GM23338 (cell line): ENCODE data around the gene MTA2. TPM values are rescaled to one million over a fixed set of nuclear protein-coding genes. Genes with fewer than 3 reads are reported as not detected.

Experiments
- ATAC-seq: fragments of 200-7000 bp; cut with Tn5 transposase; 3 replicates; pipeline ENCODE4 v1.9.1; 2020
- DNase-seq: peaks from one replicate; pipeline ENCODE4 v3.0.0-alpha.2; 2015; ENCODE audit warnings: low spot score
- H2AFZ ChIP-seq: fragments of 200-600 bp; sonication (generic); 2 replicates; pipeline ENCODE4 v1.8.0; 2016; ENCODE audit warnings: antibody characterized with exemption, mild to moderate bottlenecking, moderate library complexity
- H3F3A ChIP-seq: fragments of 200-600 bp; sonication (generic); replicated peaks from 2 replicates; pipeline ENCODE4 v1.8.0; 2017; ENCODE audit warnings: antibody characterized with exemption, mixed run types, low read depth
- H3K27ac ChIP-seq: fragments of 200-600 bp; sonication (generic); 2 replicates; pipeline ENCODE4 v1.6.1; 2016; ENCODE audit warnings: low read depth
- H3K27me3 ChIP-seq: fragments of 200-600 bp; sonication (generic); 2 replicates; pipeline ENCODE4 v1.8.0; 2016; ENCODE audit warnings: mild to moderate bottlenecking, mixed run types, moderate library complexity; ENCODE audit not compliant: insufficient read depth
- H3K36me3 ChIP-seq: fragments of 200-600 bp; sonication (generic); 2 replicates; pipeline ENCODE4 v1.8.0; 2016; ENCODE audit warnings: mild to moderate bottlenecking; ENCODE audit not compliant: insufficient read depth
- H3K4me1 ChIP-seq: fragments of 200-600 bp; sonication (generic); 2 replicates; pipeline ENCODE4 v1.8.0; 2016; ENCODE audit warnings: mild to moderate bottlenecking, moderate library complexity; ENCODE audit not compliant: insufficient read depth
- H3K4me2 ChIP-seq: fragments of 200-600 bp; sonication (generic); 2 replicates; pipeline ENCODE4 v1.7.1; 2017; ENCODE audit warnings: mixed run types
- H3K4me3 ChIP-seq: fragments of 200-600 bp; sonication (generic); 2 replicates; pipeline ENCODE4 v1.6.1; 2016; ENCODE audit warnings: mixed run types
- H3K79me2 ChIP-seq: fragments of 200-600 bp; sonication (generic); replicated peaks from 2 replicates; pipeline ENCODE4 v1.8.0; 2017; ENCODE audit warnings: mild to moderate bottlenecking; ENCODE audit not compliant: insufficient read depth
- H3K9me2 ChIP-seq: fragments of 200-600 bp; sonication (generic); 2 replicates; pipeline ENCODE4 v1.8.0; 2017; ENCODE audit not compliant: insufficient read depth
- H4K20me1 ChIP-seq: fragments of 200-600 bp; sonication (generic); replicated peaks from 2 replicates; pipeline ENCODE4 v1.8.0; 2017; ENCODE audit warnings: mild to moderate bottlenecking; ENCODE audit not compliant: insufficient read depth
- H3K27ac Mint-ChIP-seq: 2 replicates; pipeline ENCODE4 v1.8.0; 2020; ENCODE audit warnings: inconsistent platforms, mild to moderate bottlenecking, moderate library complexity, mixed read lengths
- H3K27me3 Mint-ChIP-seq: 3 replicates; pipeline ENCODE4 v1.8.0; 2022; ENCODE audit warnings: low read depth, mild to moderate bottlenecking, moderate library complexity, mixed read lengths, inconsistent platforms; ENCODE audit not compliant: insufficient read depth, poor library complexity
- H3K36me3 Mint-ChIP-seq: 3 replicates; pipeline ENCODE4 v1.8.0; 2021; ENCODE audit warnings: low read depth, mild to moderate bottlenecking, inconsistent platforms, moderate library complexity, mixed read lengths
- H3K4me1 Mint-ChIP-seq: 3 replicates; pipeline ENCODE4 v1.8.0; 2020; ENCODE audit warnings: mild to moderate bottlenecking, inconsistent platforms, mixed read lengths
- H3K4me3 Mint-ChIP-seq: 3 replicates; pipeline ENCODE4 v1.8.0; 2021; ENCODE audit warnings: moderate library complexity, mild to moderate bottlenecking, inconsistent platforms, mixed read lengths
- H3K9me3 Mint-ChIP-seq: 3 replicates; pipeline ENCODE4 v1.8.0; 2020; ENCODE audit warnings: moderate library complexity, mild to moderate bottlenecking, inconsistent platforms, mixed read lengths
- ETS1 ChIP-seq: IDR thresholded peaks from 2 replicates; pipeline ENCODE4 v1.6.1; 2016; ENCODE audit warnings: antibody characterized with exemption
- EZH2 ChIP-seq: fragments of 200-600 bp; sonication (generic); IDR thresholded peaks from one replicate; pipeline ENCODE4 v1.8.0; 2017; ENCODE audit warnings: antibody characterized with exemption, mild to moderate bottlenecking, low read depth; ENCODE audit not compliant: unreplicated experiment
- EZH2phosphoT487 ChIP-seq: fragments of 200-600 bp; sonication (generic); IDR thresholded peaks from one replicate; pipeline ENCODE4 v1.8.1; 2018; ENCODE audit warnings: antibody characterized with exemption; ENCODE audit not compliant: unreplicated experiment
- NANOG ChIP-seq: IDR thresholded peaks from 2 replicates; pipeline ENCODE4 v1.6.1; 2016; ENCODE audit warnings: antibody characterized with exemption, borderline replicate concordance
- STAT1 ChIP-seq: IDR thresholded peaks from one replicate; pipeline ENCODE4 v1.6.1; 2016; ENCODE audit warnings: antibody characterized with exemption; ENCODE audit not compliant: unreplicated experiment
- polyA plus RNA-seq: library from polyadenylated mRNA; unstranded; fragments of >200 nt; fragmentation: Nextera tagmentation; extraction: Ambion mirVana; gene quantifications from 2 replicates; pipeline ENCODE4 v1.2.1, GENCODE V29; 2016
- total RNA-seq: library from RNA; depleted of rRNA; stranded (reverse); fragments of >200 nt; shearing (Covaris generic); gene quantifications from 2 replicates; pipeline ENCODE4 v1.2.3, GENCODE V29; 2014

MTA2 gene
- total and polyA plus RNA-seq, 2 experiments from 2014 or later = 22.9 to 102 TPM

- Histone ChIP-seq H3K79me2 (no peaks in the 10 kb centered on the region), H3K4me3 (no peak overlapping the region), H3K27ac (no peak overlapping the region), H2AFZ (no peak overlapping the region), H3K27me3 (peaks cover 77% of the 10 kb centered on the region), H3K4me1 (peaks cover 39% of the 10 kb centered on the region), H4K20me1 (peaks cover 5% of the 10 kb centered on the region; the same call in 1 of the 2 replicates), H3F3A (peaks cover 11% of the 10 kb centered on the region), H3K36me3 (no peaks in the 10 kb centered on the region), H3K9me2 (no peaks in the 10 kb centered on the region), H3K4me2 (no peak overlapping the region)
- Mint-ChIP-seq H3K4me3 (no peak overlapping the region; the same call in 2 of the 3 replicates), H3K4me1 (peaks cover 48% of the 10 kb centered on the region), H3K27me3 (peaks cover 72% of the 10 kb centered on the region), H3K36me3 (no peaks in the 10 kb centered on the region), H3K27ac (no peak overlapping the region), H3K9me3 (no peaks in the 10 kb centered on the region; the same call in 1 of the 3 replicates)
- ATAC-seq (no peak), DNase-seq (no peak)
- TF ChIP-seq NANOG = no peak
Measured at GRCh38 chr11:62548545-62549335, 52.9 kb downstream of the MTA2 start.

- no peak overlapping the region for H3K27ac ChIP-seq
- peaks cover 40% of the 10 kb centered on the region for H3K4me1 ChIP-seq
- no peaks in the 10 kb centered on the region for H3K36me3 ChIP-seq
- peaks cover 87% of the 10 kb centered on the region for H3K27me3 ChIP-seq
- peaks cover 77% of the 10 kb centered on the region for H3K27me3 Mint-ChIP-seq
- DNase-seq = no peak
- peaks cover 3% of the 10 kb centered on the region; the same call in 1 of the 2 replicates for H4K20me1 ChIP-seq
- H3K27ac Mint-ChIP-seq = no peak overlapping the region
- H3K4me2 ChIP-seq = peak overlapping the region; percentile 96
- no peaks in the 10 kb centered on the region for H3K36me3 Mint-ChIP-seq
- H2AFZ ChIP-seq = peak overlapping the region; percentile 85
- H3K4me3 Mint-ChIP-seq = peak overlapping the region; percentile 72
- ATAC-seq = no peak
- H3K9me3 Mint-ChIP-seq = no peaks in the 10 kb centered on the region; the same call in 1 of the 3 replicates
- peaks cover 1% of the 10 kb centered on the region for H3F3A ChIP-seq
- H3K9me2 ChIP-seq = no peaks in the 10 kb centered on the region
- H3K79me2 ChIP-seq = no peaks in the 10 kb centered on the region
- peak overlapping the region; percentile 88 for H3K4me3 ChIP-seq
- TF ChIP-seq STAT1 = no peak
- TF ChIP-seq EZH2 = peak; percentile 17
- peaks cover 50% of the 10 kb centered on the region for H3K4me1 Mint-ChIP-seq
Measured at GRCh38 chr11:62547691-62548281, 53.9 kb downstream of the MTA2 start.

GRCh38 chr11:62546929-62547625, 54.6 kb downstream of the MTA2 start:
- no peaks in the 10 kb centered on the region for H3K9me2 ChIP-seq
- H3K4me3 ChIP-seq = peak overlapping the region; percentile 88
- H3K36me3 ChIP-seq = no peaks in the 10 kb centered on the region
- Mint-ChIP-seq H3K4me3 (peak overlapping the region; percentile 72), H3K27me3 (peaks cover 81% of the 10 kb centered on the region), H3K4me1 (peaks cover 50% of the 10 kb centered on the region), H3K9me3 (no peaks in the 10 kb centered on the region; the same call in 1 of the 3 replicates), H3K36me3 (no peaks in the 10 kb centered on the region), H3K27ac (no peak overlapping the region)
- H2AFZ ChIP-seq = peak overlapping the region; percentile 85
- peak; percentile 58 for TF ChIP-seq EZH2phosphoT487
- no peak for TF ChIP-seq ETS1
- TF ChIP-seq EZH2 = peak; percentile 70
- H3K4me1 ChIP-seq = peaks cover 37% of the 10 kb centered on the region; the same call in 1 of the 2 replicates
- H3K27ac ChIP-seq = no peak overlapping the region
- DNase-seq (peak; percentile 60), ATAC-seq (no peak)
- H3F3A ChIP-seq = 0 out of 2 replicates have a peak, but pooled peaks cover 3% of the 10 kb centered on the region
- H4K20me1 ChIP-seq = peaks cover 3% of the 10 kb centered on the region; the same call in 1 of the 2 replicates
- no peaks in the 10 kb centered on the region for H3K79me2 ChIP-seq
- peak overlapping the region; percentile 96 for H3K4me2 ChIP-seq
- peaks cover 93% of the 10 kb centered on the region for H3K27me3 ChIP-seq
